ENCODE results near the gene ZBTB21.

DNA sequence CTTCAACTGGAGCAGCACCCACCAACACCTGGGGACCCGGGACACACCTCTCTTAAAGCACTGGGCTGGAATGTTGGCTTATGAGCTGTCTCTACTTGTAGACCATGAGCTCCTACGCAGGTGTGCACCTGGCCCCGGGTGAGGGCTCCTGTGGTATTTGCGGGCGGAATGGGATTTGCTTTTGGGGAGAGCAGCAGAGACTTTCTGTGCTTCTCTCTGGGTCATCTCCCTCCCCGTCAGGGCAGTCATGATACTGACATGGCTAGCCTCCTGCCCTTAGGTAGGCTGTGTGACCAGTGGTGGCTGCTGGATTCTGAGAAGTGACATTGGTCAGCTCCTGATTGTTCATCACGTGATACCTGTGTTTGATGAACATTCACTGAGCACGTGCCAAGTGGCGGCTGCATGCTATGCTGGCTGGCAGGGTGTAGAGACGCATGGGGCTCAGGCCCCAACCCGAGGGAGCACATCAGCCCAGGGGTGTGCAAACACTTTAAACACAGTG lies 9.0 kb upstream of the ZBTB21 start:
- TF ChIP-seq FOSL2 (IDR thresholded peaks at IDR 0.05; ENCODE audit: borderline replicate concordance, low read depth) (no peak), EP300 (IDR thresholded peaks at IDR 0.05; ENCODE audit: borderline replicate concordance in 1 of 2, low read depth in 1 of 2, low read length in 1 of 2) (no peak), NRF1 (IDR thresholded peaks at IDR 0.05; ENCODE audit: low read depth, low read length) (no peak), YY1 (IDR thresholded peaks at IDR 0.05; ENCODE audit: low read depth) (no peak), POLR2AphosphoS5 (IDR thresholded peaks at IDR 0.05; ENCODE audit: low read depth, low read length) (no peak), EZH2phosphoT487 (IDR thresholded peaks at IDR 0.05; ENCODE audit: borderline replicate concordance, low read depth) (no peak), RXRA (IDR thresholded peaks at IDR 0.05; ENCODE audit: borderline replicate concordance, low read depth) (no peak), FOXM1 (IDR thresholded peaks at IDR 0.05; ENCODE audit: low read depth) (no peak), SMC3 (IDR thresholded peaks at IDR 0.05; ENCODE audit: low read depth, low read length) (no peak), TAF1 (IDR thresholded peaks at IDR 0.05; ENCODE audit: borderline replicate concordance, low read depth, low read length) (no peak), JUND (IDR thresholded peaks at IDR 0.05) (no peak)
- TF ChIP-seq, protein P1, sequence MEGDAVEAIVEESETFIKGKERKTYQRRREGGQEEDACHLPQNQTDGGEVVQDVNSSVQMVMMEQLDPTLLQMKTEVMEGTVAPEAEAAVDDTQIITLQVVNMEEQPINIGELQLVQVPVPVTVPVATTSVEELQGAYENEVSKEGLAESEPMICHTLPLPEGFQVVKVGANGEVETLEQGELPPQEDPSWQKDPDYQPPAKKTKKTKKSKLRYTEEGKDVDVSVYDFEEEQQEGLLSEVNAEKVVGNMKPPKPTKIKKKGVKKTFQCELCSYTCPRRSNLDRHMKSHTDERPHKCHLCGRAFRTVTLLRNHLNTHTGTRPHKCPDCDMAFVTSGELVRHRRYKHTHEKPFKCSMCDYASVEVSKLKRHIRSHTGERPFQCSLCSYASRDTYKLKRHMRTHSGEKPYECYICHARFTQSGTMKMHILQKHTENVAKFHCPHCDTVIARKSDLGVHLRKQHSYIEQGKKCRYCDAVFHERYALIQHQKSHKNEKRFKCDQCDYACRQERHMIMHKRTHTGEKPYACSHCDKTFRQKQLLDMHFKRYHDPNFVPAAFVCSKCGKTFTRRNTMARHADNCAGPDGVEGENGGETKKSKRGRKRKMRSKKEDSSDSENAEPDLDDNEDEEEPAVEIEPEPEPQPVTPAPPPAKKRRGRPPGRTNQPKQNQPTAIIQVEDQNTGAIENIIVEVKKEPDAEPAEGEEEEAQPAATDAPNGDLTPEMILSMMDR (IDR thresholded peaks at IDR 0.05): no peak
- TF ChIP-seq, protein P2, sequence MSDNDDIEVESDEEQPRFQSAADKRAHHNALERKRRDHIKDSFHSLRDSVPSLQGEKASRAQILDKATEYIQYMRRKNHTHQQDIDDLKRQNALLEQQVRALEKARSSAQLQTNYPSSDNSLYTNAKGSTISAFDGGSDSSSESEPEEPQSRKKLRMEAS (IDR thresholded peaks at IDR 0.05; ENCODE audit: low read depth): no peak
- TF ChIP-seq, protein P3, sequence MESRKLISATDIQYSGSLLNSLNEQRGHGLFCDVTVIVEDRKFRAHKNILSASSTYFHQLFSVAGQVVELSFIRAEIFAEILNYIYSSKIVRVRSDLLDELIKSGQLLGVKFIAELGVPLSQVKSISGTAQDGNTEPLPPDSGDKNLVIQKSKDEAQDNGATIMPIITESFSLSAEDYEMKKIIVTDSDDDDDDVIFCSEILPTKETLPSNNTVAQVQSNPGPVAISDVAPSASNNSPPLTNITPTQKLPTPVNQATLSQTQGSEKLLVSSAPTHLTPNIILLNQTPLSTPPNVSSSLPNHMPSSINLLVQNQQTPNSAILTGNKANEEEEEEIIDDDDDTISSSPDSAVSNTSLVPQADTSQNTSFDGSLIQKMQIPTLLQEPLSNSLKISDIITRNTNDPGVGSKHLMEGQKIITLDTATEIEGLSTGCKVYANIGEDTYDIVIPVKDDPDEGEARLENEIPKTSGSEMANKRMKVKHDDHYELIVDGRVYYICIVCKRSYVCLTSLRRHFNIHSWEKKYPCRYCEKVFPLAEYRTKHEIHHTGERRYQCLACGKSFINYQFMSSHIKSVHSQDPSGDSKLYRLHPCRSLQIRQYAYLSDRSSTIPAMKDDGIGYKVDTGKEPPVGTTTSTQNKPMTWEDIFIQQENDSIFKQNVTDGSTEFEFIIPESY (IDR thresholded peaks at IDR 0.05; ENCODE audit: borderline replicate concordance, low read depth): no peak
